HG02798 (cell line): ENCODE data around the gene NECTIN1.
"Not testable (repeated sequence)": the region's sequence is repeated elsewhere in the genome, so short reads cannot be mapped to it uniquely, and the experiment has no call there.

Experiments
- ATAC-seq: cut with Tn5 transposase; IDR thresholded peaks from one replicate; pipeline ENCODE4 v1.9.1; 2021; ENCODE audit warnings: mild to moderate bottlenecking; ENCODE audit not compliant: unreplicated experiment, poor library complexity

Gene NECTIN1

DNA sequence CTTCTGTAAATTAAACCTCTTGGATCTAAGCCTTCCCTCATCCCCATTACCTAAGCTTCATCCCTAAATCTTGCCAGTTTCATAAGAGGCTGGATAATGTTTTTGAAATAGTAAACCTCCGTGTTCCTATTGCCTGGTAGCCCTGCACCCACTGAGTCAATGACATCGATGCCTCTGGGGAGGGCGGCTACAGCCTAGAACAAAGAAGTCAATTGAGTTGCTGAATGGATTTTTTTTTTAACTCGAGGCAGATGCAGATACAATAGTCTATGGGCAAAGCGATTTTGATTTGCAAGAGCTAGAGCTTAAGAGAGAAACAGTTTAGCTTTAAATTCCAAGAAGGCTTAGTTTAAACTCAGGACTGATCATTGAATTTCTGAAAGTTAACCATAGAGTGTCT, 121.3 kb downstream of the NECTIN1 start:
- no peak for ATAC-seq

DNA sequence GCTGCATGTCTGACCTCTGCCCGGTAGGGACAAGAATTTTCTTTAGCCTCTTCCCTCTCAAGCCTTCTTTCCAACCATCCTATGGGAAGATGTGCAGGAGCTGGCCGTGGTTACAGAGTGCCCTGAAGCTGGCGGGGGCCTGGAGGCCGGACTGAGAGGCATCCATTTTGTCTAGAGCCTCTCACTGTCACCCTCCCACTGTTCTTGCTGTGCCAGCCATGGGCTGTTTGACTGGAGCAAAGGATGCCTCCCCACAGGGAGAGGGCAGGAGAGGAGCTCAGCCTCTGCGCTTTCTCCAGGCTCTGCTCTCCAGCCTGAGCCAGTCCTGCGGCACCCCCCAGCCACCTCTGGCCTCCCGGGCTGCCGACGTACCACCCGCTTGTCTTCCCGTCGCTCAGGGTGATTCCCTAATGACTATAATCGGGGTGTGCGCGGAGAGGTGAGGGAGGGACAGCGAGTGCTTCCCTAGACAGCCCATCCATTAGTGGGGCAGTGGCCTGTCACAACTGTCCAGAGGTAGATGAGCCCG, 123.8 kb downstream of the NECTIN1 start:
- ATAC-seq = no peak

DNA sequence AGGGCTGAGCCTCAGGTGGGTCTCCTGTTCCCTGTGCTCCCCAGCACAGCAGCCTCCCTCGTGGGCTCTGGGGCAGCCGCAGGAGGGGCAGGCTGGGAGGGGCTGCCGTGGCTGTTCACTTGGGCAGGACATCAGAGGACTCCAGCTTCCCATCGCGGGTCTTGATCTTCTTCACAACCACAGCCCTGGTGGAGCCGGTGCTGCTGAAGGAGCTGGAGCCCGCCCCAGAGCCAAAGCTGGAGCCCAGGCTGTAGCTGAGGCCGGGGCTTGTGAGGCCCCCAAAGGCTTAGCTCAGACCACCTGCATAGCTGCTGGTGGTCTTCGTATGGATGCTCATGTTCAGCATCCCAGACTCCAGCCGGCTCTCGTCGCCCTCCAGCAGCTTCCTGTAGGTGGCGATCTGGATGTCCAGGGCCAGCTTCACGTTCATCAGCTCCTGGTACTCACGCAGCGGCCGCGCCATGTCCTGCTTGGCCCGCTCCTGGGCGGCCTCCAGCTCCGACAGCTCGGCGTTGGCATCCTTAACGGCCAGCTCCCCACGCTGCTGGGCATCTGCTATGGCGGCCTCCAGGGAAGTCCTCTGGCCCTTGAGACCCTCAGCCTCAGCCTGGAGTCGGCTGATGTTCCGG, 126.1 kb downstream of the NECTIN1 start:
- ATAC-seq = no peak

DNA sequence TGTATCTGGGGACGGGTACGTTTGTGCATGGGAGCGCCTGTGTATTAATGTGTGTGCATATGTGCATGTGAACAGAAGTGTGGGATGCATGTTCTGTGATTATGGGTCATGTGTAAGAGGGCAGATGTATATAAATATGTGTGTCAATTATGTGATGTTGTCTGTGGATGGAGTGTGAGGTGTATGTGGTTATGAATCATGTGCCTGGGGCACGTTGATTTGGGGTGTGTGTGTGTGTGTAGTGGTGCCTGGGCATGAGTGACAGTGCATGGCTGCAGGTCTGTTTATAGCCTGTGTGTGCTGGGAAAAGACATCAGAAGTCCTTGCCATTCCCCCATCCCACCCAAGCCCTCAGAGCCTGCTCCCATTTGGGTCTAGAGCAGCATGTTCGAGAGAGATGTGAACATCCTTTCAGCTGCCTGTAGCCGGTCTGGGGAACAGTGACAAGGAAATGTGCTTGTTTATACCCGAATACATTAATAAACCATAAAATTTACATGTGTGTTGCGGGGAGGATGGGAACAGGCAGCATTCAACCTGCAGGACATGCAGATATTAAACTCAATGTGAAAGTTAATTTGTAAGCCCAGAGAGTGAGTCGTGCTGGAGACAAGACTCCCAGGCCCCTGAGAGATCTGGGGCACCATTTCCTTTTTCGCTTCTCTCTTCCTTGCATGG, 129.0 kb downstream of the NECTIN1 start:
- no peak for ATAC-seq

DNA sequence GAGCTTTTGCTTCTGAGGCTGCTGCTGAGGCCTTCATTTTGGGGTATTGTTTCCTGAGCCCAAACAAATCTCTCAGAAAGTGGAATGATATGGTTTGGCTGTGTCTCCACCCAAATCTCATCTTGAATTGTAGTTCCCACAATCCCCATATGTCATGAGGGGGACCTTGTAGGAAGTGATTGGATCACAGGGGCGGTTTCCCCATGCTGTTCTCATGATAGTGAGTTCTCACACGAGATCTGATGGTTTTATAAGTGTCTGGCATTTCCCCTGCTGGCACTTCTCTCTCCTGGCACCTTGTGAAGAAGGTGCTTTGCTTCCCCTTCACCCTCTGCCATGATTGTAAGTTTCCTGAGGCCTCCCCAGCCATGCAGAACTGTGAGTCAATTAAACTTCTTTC, 133.1 kb downstream of the NECTIN1 start:
- not testable (repeated sequence) for ATAC-seq

DNA sequence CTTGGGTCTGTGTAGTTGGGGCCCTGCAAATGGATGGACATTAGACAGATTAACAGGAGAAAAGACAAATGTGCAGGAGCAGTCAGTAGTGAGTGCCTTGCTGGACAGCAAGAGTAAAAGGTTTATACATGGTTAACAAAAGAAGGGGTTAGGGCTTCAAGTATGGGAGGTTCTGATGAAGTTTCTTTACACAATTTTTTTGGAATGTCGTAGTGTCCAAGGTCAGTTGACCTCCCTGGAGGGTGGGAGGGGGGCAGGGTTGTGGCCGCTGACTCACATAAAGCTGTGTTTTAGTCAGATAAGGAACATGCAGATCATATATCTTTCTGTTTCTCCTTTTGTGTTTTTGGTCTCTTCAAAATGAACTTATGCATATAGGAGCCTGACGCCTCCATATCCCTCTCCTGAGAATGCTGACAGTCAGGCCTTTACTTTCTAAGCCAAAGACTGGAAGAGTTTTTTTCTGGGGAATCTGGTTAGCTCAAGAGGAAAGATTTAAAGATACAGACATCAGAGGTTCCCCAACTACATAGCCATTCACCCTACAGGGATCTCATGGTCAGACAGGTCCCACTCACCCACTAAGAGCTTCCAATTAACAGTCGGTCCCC, 134.3 kb downstream of the NECTIN1 start:
- no peak for ATAC-seq

DNA sequence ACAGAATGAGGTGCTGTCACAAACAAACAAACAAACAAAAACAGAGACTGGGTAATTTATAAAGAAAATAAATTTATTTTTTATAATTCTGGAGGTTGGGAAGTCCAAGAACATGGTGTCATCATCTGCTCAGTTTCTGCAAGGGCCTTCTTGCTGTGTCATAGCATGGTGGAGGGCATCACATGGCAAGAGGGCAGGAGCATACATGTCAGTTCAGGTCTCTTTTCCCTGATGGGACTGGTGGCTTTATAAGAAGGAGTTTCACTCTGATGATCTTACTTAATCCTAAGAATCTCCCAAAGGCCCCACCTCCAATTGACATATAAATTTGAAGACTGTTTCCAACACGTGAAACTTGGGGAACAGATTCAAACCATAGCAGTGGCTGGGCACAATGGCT, 135.7 kb downstream of the NECTIN1 start:
- no peak for ATAC-seq

DNA sequence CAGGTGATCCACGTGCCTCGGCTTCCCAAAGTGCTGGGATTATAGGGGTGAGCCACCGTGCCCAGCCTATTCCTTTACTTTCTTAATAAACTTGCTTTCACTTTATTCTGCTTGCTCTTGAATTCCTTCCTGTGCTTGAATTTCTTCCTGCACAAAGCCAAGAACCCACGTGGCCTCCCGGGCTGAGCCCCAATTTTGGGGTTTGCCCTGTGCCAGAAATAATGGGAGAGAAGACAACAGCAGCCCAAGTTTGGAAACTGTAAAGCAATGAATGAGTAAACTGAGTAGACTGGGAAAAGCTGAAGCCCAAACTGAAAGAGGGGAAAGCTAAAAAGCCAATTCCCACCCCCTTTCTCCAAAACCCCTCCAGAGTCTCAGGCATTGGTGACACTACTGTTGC, 136.4 kb downstream of the NECTIN1 start:
- ATAC-seq = no peak

DNA sequence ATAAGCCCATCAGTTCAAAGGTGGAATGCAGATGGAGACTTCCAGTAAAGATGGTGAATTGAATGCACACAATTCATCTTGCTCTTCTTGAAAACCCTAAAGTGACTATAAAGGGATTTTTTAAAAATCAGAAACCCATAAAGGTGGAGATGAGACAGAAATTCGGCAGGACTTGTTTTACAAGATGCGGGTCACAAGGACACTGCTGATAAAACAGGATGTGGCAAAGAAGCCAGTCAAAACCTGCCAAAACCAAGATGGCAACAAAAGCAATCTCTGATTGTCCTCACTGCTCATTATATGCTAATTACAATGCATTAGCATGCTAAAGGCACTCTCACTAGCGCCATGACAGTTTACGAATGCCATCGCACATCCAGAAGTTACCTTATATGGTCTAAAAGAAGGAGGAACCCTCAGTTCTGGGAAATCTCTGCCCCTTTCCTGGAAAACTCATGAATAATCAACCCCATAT, 137.1 kb downstream of the NECTIN1 start:
- ATAC-seq = no peak

DNA sequence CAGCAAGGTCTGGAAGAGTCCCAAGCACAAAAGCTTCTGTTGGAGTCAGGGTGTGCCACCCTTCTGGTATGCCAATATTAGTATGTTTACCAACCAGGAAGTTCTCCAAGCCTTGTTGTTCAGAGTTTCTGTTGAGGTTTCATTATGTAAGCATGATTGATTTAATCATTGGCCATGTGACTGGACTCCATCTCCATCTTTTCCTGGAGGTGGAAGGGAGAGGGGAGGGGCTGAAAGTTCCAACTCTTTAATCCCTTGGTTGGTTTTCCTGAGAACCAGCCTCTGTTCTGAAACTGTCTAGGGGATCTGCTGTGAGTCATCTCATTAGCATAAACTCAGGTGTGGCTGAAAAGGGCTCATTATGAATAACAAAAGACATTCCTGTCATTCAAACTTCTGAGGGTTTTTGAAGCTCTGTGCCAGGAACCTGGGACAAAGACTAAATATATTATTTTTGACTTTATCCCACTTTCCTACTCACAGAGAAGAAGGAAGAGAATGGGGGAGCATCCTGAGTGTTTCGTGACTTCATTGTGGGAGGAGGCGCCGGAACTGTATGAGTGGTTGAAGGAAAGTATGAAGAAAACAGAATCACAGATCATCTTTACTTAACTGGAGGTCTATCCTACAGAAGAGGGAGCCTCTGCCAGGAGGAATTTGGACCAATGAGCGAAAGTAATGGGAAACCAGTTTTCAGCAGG, 138.2 kb downstream of the NECTIN1 start:
- ATAC-seq = no peak

DNA sequence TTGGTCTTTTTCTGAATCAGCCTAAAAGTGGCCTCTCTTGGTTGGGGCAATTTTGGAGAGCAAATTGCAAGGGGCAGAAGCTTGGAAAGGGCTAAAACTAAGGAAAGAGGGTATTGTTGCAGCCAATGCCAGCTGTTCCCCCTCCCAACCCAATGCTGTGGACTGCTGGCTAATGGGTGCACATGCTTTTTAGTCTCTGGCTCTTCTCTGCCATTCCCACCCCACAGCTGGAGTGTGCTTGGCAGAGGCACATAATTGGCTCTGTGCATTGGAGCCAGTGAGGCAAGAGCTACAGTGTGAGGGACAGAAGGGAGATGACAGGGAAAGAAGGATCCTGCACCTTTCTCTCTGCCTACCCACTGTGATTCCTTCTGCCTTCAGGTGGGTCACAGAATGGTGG, 140.0 kb downstream of the NECTIN1 start:
- no peak for ATAC-seq
